HG02588 (cell line): ENCODE data around the gene EYS.

Source experiments
- ATAC-seq: cut with Tn5 transposase; IDR thresholded peaks from one replicate; pipeline ENCODE4 v1.9.1; 2021; ENCODE audit warnings: mild to moderate bottlenecking, moderate library complexity; ENCODE audit not compliant: unreplicated experiment

EYS gene

GRCh38 chr6:64874776-64875175 lies 832.2 kb downstream of the EYS start:
- ATAC-seq, result no peak

GRCh38 chr6:64872633-64873032 lies 834.4 kb downstream of the EYS start:
- no peak for ATAC-seq

- ATAC-seq, result no peak
Observed at GRCh38 chr6:64861039-64861651, 845.9 kb downstream of the EYS start.

- no peak for ATAC-seq
Observed at GRCh38 chr6:64860203-64860602, 846.8 kb downstream of the EYS start.

- ATAC-seq, result no peak
Observed at GRCh38 chr6:64850121-64850520, 856.9 kb downstream of the EYS start.

- ATAC-seq, result no peak
Observed at GRCh38 chr6:64848467-64848866, 858.6 kb downstream of the EYS start.

- ATAC-seq, result no peak
Observed at GRCh38 chr6:64847396-64847795, 859.6 kb downstream of the EYS start.

- ATAC-seq, result no peak
Observed at GRCh38 chr6:64838726-64839125, 868.3 kb downstream of the EYS start.

- no peak for ATAC-seq
Observed at GRCh38 chr6:64831680-64832079, 875.3 kb downstream of the EYS start.

GRCh38 chr6:64817525-64817924 lies 889.5 kb downstream of the EYS start:
- no peak for ATAC-seq

GRCh38 chr6:64815718-64816117 lies 891.3 kb downstream of the EYS start:
- no peak for ATAC-seq

GRCh38 chr6:64812138-64812537 lies 894.9 kb downstream of the EYS start:
- ATAC-seq, result no peak

GRCh38 chr6:64811119-64811518 lies 895.9 kb downstream of the EYS start:
- no peak for ATAC-seq

GRCh38 chr6:64807785-64808184 lies 899.2 kb downstream of the EYS start:
- no peak for ATAC-seq

GRCh38 chr6:64803470-64804166 lies 903.4 kb downstream of the EYS start:
- no peak for ATAC-seq

GRCh38 chr6:64792534-64792933 lies 914.5 kb downstream of the EYS start:
- no peak for ATAC-seq

GRCh38 chr6:64789476-64789875 lies 917.5 kb downstream of the EYS start:
- ATAC-seq, result no peak

GRCh38 chr6:64786736-64787135 lies 920.3 kb downstream of the EYS start:
- no peak for ATAC-seq

GRCh38 chr6:64782877-64783276 lies 924.1 kb downstream of the EYS start:
- no peak for ATAC-seq

GRCh38 chr6:64777941-64778785 lies 928.9 kb downstream of the EYS start:
- no peak for ATAC-seq

GRCh38 chr6:64776359-64776758 lies 930.7 kb downstream of the EYS start:
- ATAC-seq, result no peak

- ATAC-seq, result no peak
Observed at GRCh38 chr6:64774881-64775280, 932.1 kb downstream of the EYS start.
